Measurements from ENCODE around the gene APOC3. TPM values are rescaled to one million over a fixed set of nuclear protein-coding genes. Genes with fewer than 3 reads are reported as not detected.

APOC3 gene
- polyA plus RNA-seq = 1,751 TPM
- long read RNA-seq, donor 1, transcript APOC3-201 (4 exons, 550 nt) = major isoform, 1,278 of 7,402 reads
- long read RNA-seq, donor 1, transcript APOC3-205 (3 exons, 541 nt) = minor isoform, 182 of 7,402 reads
- long read RNA-seq, donor 1, partial matches to known transcripts = 5,814 of 7,402 reads
- long read RNA-seq, donor 1, other reads (novel, unspliced or antisense) = 125 of 7,402 reads
- long read RNA-seq, donor 2, transcript APOC3-205 (3 exons, 541 nt) = minor isoform, 458 of 26,010 reads
- long read RNA-seq, donor 2, transcript APOC3-201 (4 exons, 550 nt) = major isoform, 3,124 of 26,010 reads
- long read RNA-seq, donor 2, partial matches to known transcripts = 21,610 of 26,010 reads
- long read RNA-seq, donor 2, other reads (novel, unspliced or antisense) = 818 of 26,010 reads
- long read RNA-seq, donor 3 = 0 reads
- long read RNA-seq, donor 4, transcript APOC3-205 (3 exons, 541 nt) = minor isoform, 47 of 1,805 reads
- long read RNA-seq, donor 4, transcript APOC3-201 (4 exons, 550 nt) = major isoform, 235 of 1,805 reads
- long read RNA-seq, donor 4, partial matches to known transcripts = 1,198 of 1,805 reads
- long read RNA-seq, donor 4, other reads (novel, unspliced or antisense) = 325 of 1,805 reads
- long read RNA-seq, donor 5, transcript APOC3-201 (4 exons, 550 nt) = major isoform, 29 of 32 reads
- long read RNA-seq, donor 5, partial matches to known transcripts = 0 of 32 reads
- long read RNA-seq, donor 5, other reads (novel, unspliced or antisense) = 0 of 32 reads
- long read RNA-seq, donor 6, transcript APOC3-201 (4 exons, 550 nt) = major isoform, 1,641 of 2,203 reads
- long read RNA-seq, donor 6, transcript APOC3-205 (3 exons, 541 nt) = minor isoform, 285 of 2,203 reads
- long read RNA-seq, donor 6, partial matches to known transcripts = 173 of 2,203 reads
- long read RNA-seq, donor 6, other reads (novel, unspliced or antisense) = 102 of 2,203 reads
- long read RNA-seq, donor 7, transcript APOC3-205 (3 exons, 541 nt) = minor isoform, 19 of 909 reads
- long read RNA-seq, donor 7, transcript APOC3-201 (4 exons, 550 nt) = major isoform, 84 of 909 reads
- long read RNA-seq, donor 7, partial matches to known transcripts = 593 of 909 reads
- long read RNA-seq, donor 7, other reads (novel, unspliced or antisense) = 213 of 909 reads
- long read RNA-seq, donor 8, transcript APOC3-201 (4 exons, 550 nt) = major isoform, 3,447 of 4,423 reads
- long read RNA-seq, donor 8, transcript APOC3-205 (3 exons, 541 nt) = minor isoform, 463 of 4,423 reads
- long read RNA-seq, donor 8, partial matches to known transcripts = 236 of 4,423 reads
- long read RNA-seq, donor 8, other reads (novel, unspliced or antisense) = 277 of 4,423 reads
- long read RNA-seq, donor 9, transcript APOC3-201 (4 exons, 550 nt) = major isoform, 2,071 of 26,708 reads
- long read RNA-seq, donor 9, transcript APOC3-205 (3 exons, 541 nt) = minor isoform, 393 of 26,708 reads
- long read RNA-seq, donor 9, partial matches to known transcripts = 23,724 of 26,708 reads
- long read RNA-seq, donor 9, other reads (novel, unspliced or antisense) = 520 of 26,708 reads
- long read RNA-seq, donor 10, transcript APOC3-201 (4 exons, 550 nt) = major isoform, 1,113 of 14,345 reads
- long read RNA-seq, donor 10, transcript APOC3-205 (3 exons, 541 nt) = minor isoform, 187 of 14,345 reads
- long read RNA-seq, donor 10, partial matches to known transcripts = 12,676 of 14,345 reads
- long read RNA-seq, donor 10, other reads (novel, unspliced or antisense) = 368 of 14,345 reads
- long read RNA-seq, donor 11, transcript APOC3-201 (4 exons, 550 nt) = major isoform, 1,804 of 15,504 reads
- long read RNA-seq, donor 11, transcript APOC3-205 (3 exons, 541 nt) = minor isoform, 379 of 15,504 reads
- long read RNA-seq, donor 11, partial matches to known transcripts = 12,647 of 15,504 reads
- long read RNA-seq, donor 11, other reads (novel, unspliced or antisense) = 674 of 15,504 reads

- peak; percentile 87 to 88 for DNase-seq
- H3K9me3 ChIP-seq (ENCODE audit: control insufficient read depth, low read depth, low read length) = no peaks in the 10 kb centered on the region
- no CpG with 5 or more reads among the region's 9 CpGs for WGBS (ENCODE audit: insufficient coverage, low lambda C conversion rate)
- H3K27me3 ChIP-seq (ENCODE audit: control insufficient read depth, insufficient read depth, low read length) = no peaks in the 10 kb centered on the region
- H3K4me1 ChIP-seq (ENCODE audit: control insufficient read depth, insufficient read depth, low read length) = peaks cover 66% of the 10 kb centered on the region
- peak within 1 kb of the TSS; percentile 58 for H3K4me3 ChIP-seq (ENCODE audit: low read length)
- peaks cover 4% of the 10 kb centered on the region for H3K36me3 ChIP-seq (ENCODE audit: control insufficient read depth, insufficient read depth, low read length)
- H3K27ac ChIP-seq (ENCODE audit: low read length) = peak within 1 kb of the TSS; percentile 97
These were observed at the start of gene APOC3 for GRCh38 chr11:116829525-116830183. APOC3 (plus strand) TSS chr11:116829907; CDS start chr11:116830583, 676 bp downstream.

- H3K27me3 ChIP-seq (ENCODE audit: control insufficient read depth, insufficient read depth, low read length) = no peaks in the 10 kb centered on the region
- H3K4me3 ChIP-seq (ENCODE audit: low read length) = no peak overlapping the region
- DNase-seq = no peak
- no CpG with 5 or more reads among the region's 4 CpGs for WGBS (ENCODE audit: insufficient coverage, low lambda C conversion rate)
- H3K36me3 ChIP-seq (ENCODE audit: control insufficient read depth, insufficient read depth, low read length) = peaks cover 74% of the 10 kb centered on the region
- peaks cover 3% of the 10 kb centered on the region for H3K4me1 ChIP-seq (ENCODE audit: control insufficient read depth, insufficient read depth, low read length)
- H3K27ac ChIP-seq (ENCODE audit: low read length) = no peak overlapping the region
- H3K9me3 ChIP-seq (ENCODE audit: control insufficient read depth, low read depth, low read length) = no peaks in the 10 kb centered on the region
These were observed 47.0 kb upstream of the APOC3 start for GRCh38 chr11:116782728-116783127.

GRCh38 chr11:116786326-116786725 is 43.4 kb upstream of the APOC3 start:
- WGBS (ENCODE audit: insufficient coverage, low lambda C conversion rate) = no CpG with 5 or more reads among the region's 2 CpGs

GRCh38 chr11:116786966-116787365 is 42.7 kb upstream of the APOC3 start:
- DNase-seq = no peak
- Histone ChIP-seq H3K27ac (ENCODE audit: low read length) (no peak overlapping the region), H3K9me3 (ENCODE audit: control insufficient read depth, low read depth, low read length) (no peaks in the 10 kb centered on the region), H3K27me3 (ENCODE audit: control insufficient read depth, insufficient read depth, low read length) (no peaks in the 10 kb centered on the region), H3K4me1 (ENCODE audit: control insufficient read depth, insufficient read depth, low read length) (peaks cover 26% of the 10 kb centered on the region), H3K4me3 (ENCODE audit: low read length) (peak overlapping the region; percentile 88), H3K36me3 (ENCODE audit: control insufficient read depth, insufficient read depth, low read length) (peaks cover 41% of the 10 kb centered on the region)
- no CpG with 5 or more reads among the region's 5 CpGs for WGBS (ENCODE audit: insufficient coverage, low lambda C conversion rate)

More at GRCh38 chr11:116786326-116786725, 43.4 kb upstream of the APOC3 start:
- H3K36me3 ChIP-seq (ENCODE audit: control insufficient read depth, insufficient read depth, low read length) = peaks cover 44% of the 10 kb centered on the region
- H3K4me1 ChIP-seq (ENCODE audit: control insufficient read depth, insufficient read depth, low read length) = peaks cover 20% of the 10 kb centered on the region
- H3K4me3 ChIP-seq (ENCODE audit: low read length) = no peak overlapping the region
- no peaks in the 10 kb centered on the region for H3K9me3 ChIP-seq (ENCODE audit: control insufficient read depth, low read depth, low read length)
- no peak overlapping the region for H3K27ac ChIP-seq (ENCODE audit: low read length)
- no peaks in the 10 kb centered on the region for H3K27me3 ChIP-seq (ENCODE audit: control insufficient read depth, insufficient read depth, low read length)
- DNase-seq = no peak

- Histone ChIP-seq H3K4me1 (ENCODE audit: control insufficient read depth, insufficient read depth, low read length) (peaks cover 30% of the 10 kb centered on the region), H3K27me3 (ENCODE audit: control insufficient read depth, insufficient read depth, low read length) (no peaks in the 10 kb centered on the region), H3K4me3 (ENCODE audit: low read length) (peak overlapping the region; percentile 88), H3K36me3 (ENCODE audit: control insufficient read depth, insufficient read depth, low read length) (peaks cover 40% of the 10 kb centered on the region), H3K9me3 (ENCODE audit: control insufficient read depth, low read depth, low read length) (no peaks in the 10 kb centered on the region), H3K27ac (ENCODE audit: low read length) (peak overlapping the region; percentile 10)
- no CpG with 5 or more reads among the region's 15 CpGs for WGBS (ENCODE audit: insufficient coverage, low lambda C conversion rate)
- DNase-seq = no peak
These were observed 42.3 kb upstream of the APOC3 start for GRCh38 chr11:116787436-116787785.

GRCh38 chr11:116787786-116788486 is 41.8 kb upstream of the APOC3 start, which contains the start of gene ZPR1:
ZPR1 (minus strand) TSS chr11:116788023; CDS start chr11:116787990, 33 bp downstream.
- Histone ChIP-seq H3K4me1 (ENCODE audit: control insufficient read depth, insufficient read depth, low read length) (peaks cover 34% of the 10 kb centered on the region), H3K9me3 (ENCODE audit: control insufficient read depth, low read depth, low read length) (no peaks in the 10 kb centered on the region), H3K27me3 (ENCODE audit: control insufficient read depth, insufficient read depth, low read length) (no peaks in the 10 kb centered on the region), H3K27ac (ENCODE audit: low read length) (peak within 1 kb of the TSS; percentile 94), H3K36me3 (ENCODE audit: control insufficient read depth, insufficient read depth, low read length) (peaks cover 34% of the 10 kb centered on the region), H3K4me3 (ENCODE audit: low read length) (peak within 1 kb of the TSS; percentile 88)
- DNase-seq = peak; percentile 79 to 91
- WGBS (ENCODE audit: insufficient coverage, low lambda C conversion rate) = 10% methylated on average over 2 of the region's 56 CpGs

GRCh38 chr11:116788534-116788933 is 41.2 kb upstream of the APOC3 start:
- no peaks in the 10 kb centered on the region for H3K9me3 ChIP-seq (ENCODE audit: control insufficient read depth, low read depth, low read length)
- H3K36me3 ChIP-seq (ENCODE audit: control insufficient read depth, insufficient read depth, low read length) = peaks cover 28% of the 10 kb centered on the region
- H3K4me1 ChIP-seq (ENCODE audit: control insufficient read depth, insufficient read depth, low read length) = peaks cover 34% of the 10 kb centered on the region
- no CpG with 5 or more reads among the region's 4 CpGs for WGBS (ENCODE audit: insufficient coverage, low lambda C conversion rate)
- H3K27me3 ChIP-seq (ENCODE audit: control insufficient read depth, insufficient read depth, low read length) = no peaks in the 10 kb centered on the region
- peak in 1 of 2 donors; percentile 44 for DNase-seq
- peak overlapping the region; percentile 88 for H3K4me3 ChIP-seq (ENCODE audit: low read length)
- peak overlapping the region; percentile 94 for H3K27ac ChIP-seq (ENCODE audit: low read length)

- H3K4me1 ChIP-seq (ENCODE audit: control insufficient read depth, insufficient read depth, low read length) = peaks cover 34% of the 10 kb centered on the region
- H3K27me3 ChIP-seq (ENCODE audit: control insufficient read depth, insufficient read depth, low read length) = no peaks in the 10 kb centered on the region
- no peaks in the 10 kb centered on the region for H3K9me3 ChIP-seq (ENCODE audit: control insufficient read depth, low read depth, low read length)
- H3K4me3 ChIP-seq (ENCODE audit: low read length) = peak overlapping the region; percentile 88
- H3K27ac ChIP-seq (ENCODE audit: low read length) = no peak overlapping the region
- no CpG with 5 or more reads among the region's 4 CpGs for WGBS (ENCODE audit: insufficient coverage, low lambda C conversion rate)
- no peak for DNase-seq
- peaks cover 24% of the 10 kb centered on the region for H3K36me3 ChIP-seq (ENCODE audit: control insufficient read depth, insufficient read depth, low read length)
These were observed 40.7 kb upstream of the APOC3 start for GRCh38 chr11:116788975-116789374.
